Activated CD4-positive, alpha-beta T cell treated with anti-CD3 and anti-CD28 coated beads, Interleukin-2, Interleukin-6, amounts not matched to agents 100 ng/mL and 50 ng/mL, durations not matched to agents 16 hours and 8 hours (primary cell): ENCODE results near the gene SLC25A40.
"Not testable (repeated sequence)": the region's sequence is repeated elsewhere in the genome, so short reads cannot be mapped to it uniquely, and the experiment has no call there.

Experiments
- DNase-seq: peaks from one replicate; pipeline ENCODE4 v3.0.0-alpha.2; 2020

The SLC25A40 gene

DNA sequence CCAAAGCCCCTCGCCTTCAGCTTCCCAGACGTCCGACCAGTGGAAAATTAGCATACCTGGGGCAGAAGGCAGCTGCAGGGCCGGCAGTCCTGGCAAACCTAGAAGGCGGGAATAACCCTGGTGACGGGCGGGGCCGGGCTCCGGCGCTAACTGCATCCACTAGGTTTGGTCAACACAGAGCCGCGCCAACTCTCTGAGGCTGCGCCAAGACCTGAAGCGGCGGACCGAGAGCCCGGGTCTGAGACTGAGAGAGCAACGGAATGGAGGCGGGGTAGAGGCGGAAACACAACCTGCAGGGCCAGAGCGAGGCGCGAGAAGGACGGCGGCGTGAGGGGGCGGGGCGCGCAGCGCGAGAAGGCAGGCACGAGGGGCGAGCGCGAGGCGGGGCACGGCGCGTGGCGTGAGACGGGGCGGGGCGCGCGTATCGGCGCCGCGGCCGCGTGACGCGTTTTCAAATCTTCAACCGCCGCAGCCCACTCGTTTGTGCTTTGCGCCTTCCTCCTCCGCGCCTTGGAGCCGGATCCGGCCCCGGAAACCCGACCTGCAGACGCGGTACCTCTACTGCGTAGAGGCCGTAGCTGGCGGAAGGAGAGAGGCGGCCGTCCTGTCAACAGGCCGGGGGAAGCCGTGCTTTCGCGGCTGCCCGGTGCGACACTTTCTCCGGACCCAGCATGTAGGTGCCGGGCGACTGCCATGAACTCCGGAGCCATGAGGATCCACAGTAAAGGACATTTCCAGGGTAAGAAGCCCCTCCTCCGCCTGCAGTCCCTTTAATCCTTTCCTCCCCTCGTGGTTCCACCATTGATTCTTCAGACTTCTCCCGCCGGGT lies at the start of gene SLC25A40, which contains the start of gene DBF4:
Gene SLC25A40, minus strand, starts transcription at position 321 of the 829 bp plus-strand sequence. CDS start 17,633 bp downstream, outside the sequence.
Gene DBF4, plus strand, starts transcription at position 454 of the 829 bp plus-strand sequence. Its CDS starts 240 bp downstream, at position 694.
- DNase-seq, result peak; percentile 97

- not testable (repeated sequence) for DNase-seq
Measured at GRCh38 chr7:87922759-87923395, 46.7 kb upstream of the SLC25A40 start.

- DNase-seq, result no peak
Measured at GRCh38 chr7:87920578-87920977, 44.4 kb upstream of the SLC25A40 start.

DNA sequence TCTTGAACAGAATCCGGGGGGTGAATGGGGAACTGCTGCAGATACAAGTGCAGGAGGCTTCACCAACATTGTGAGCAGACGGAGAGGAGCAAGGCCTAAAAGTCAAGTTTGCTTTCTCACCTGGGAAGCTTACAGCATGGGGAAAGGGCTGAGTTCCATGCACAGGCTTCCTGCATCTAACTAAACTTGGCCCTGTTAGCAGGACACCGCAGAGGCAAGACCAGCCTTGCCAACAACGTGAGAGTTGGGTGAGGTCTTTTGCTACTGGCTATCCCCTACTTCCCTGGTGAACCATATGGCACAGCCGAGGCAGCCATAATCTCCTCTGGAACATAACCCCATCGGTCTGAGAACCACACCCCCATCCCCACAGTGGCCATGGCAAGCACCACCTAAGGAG lies 43.7 kb upstream of the SLC25A40 start:
- DNase-seq, result no peak

- DNase-seq, result no peak
Measured at GRCh38 chr7:87918740-87919139, 42.6 kb upstream of the SLC25A40 start.

DNA sequence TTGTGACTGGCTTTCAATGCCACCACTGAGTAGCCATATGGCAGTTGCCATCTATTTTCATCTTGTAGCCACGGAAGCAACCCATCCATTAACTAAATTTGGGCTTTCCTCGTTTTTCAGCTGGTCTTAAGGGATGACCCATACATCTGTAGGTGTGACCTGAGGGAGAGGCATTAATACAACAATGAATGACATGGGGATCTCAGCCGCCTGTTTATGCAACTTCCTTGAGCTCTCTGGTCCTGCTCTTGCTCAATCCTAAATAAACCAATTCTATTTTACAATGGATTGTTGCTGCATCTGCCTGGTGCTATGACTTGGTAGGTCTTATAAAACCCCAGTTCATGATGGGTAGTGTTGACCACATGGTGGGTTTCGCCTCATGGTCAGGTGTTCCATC lies 36.0 kb upstream of the SLC25A40 start:
- no peak for DNase-seq

- DNase-seq, result not testable (repeated sequence)
Measured at GRCh38 chr7:87908814-87909213, 32.7 kb upstream of the SLC25A40 start.

- not testable (repeated sequence) for DNase-seq
Measured at GRCh38 chr7:87907136-87907906, 31.2 kb upstream of the SLC25A40 start.

GRCh38 chr7:87899255-87899654 lies 23.1 kb upstream of the SLC25A40 start:
- no peak for DNase-seq

- no peak for DNase-seq
Measured at GRCh38 chr7:87895363-87895762, 19.2 kb upstream of the SLC25A40 start.

GRCh38 chr7:87886875-87887274 lies 10.7 kb upstream of the SLC25A40 start:
- peak; percentile 14 for DNase-seq

- no peak for DNase-seq
Measured at GRCh38 chr7:87885018-87885417, 8.9 kb upstream of the SLC25A40 start.

- DNase-seq, result no peak
Measured at GRCh38 chr7:87882151-87882937, 6.2 kb upstream of the SLC25A40 start.

DNA sequence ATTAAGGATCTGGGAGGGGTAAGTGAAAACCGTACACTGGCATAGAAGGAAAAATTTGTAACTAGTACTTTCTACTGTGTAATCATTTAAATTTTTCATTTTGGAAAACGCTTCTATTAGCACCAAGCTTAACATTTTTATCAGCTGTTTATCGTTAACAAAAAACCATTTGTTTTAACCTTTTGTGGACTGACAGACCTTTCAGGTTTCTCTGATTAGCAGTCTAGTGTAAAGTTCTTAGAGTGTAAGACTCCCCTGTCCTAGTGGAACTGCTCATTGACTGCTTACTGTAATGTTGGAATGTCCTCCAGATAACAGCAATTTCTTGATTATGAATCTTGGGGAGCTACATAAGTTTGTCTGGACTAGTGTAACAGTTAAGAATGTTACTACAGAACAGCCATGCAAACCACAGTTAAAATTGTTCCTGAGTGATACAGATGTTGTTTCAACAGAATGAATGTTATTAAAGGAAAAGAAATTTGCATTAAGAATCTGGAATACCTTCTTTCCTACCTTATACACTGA lies 2.1 kb upstream of the SLC25A40 start:
- DNase-seq, result no peak

DNA sequence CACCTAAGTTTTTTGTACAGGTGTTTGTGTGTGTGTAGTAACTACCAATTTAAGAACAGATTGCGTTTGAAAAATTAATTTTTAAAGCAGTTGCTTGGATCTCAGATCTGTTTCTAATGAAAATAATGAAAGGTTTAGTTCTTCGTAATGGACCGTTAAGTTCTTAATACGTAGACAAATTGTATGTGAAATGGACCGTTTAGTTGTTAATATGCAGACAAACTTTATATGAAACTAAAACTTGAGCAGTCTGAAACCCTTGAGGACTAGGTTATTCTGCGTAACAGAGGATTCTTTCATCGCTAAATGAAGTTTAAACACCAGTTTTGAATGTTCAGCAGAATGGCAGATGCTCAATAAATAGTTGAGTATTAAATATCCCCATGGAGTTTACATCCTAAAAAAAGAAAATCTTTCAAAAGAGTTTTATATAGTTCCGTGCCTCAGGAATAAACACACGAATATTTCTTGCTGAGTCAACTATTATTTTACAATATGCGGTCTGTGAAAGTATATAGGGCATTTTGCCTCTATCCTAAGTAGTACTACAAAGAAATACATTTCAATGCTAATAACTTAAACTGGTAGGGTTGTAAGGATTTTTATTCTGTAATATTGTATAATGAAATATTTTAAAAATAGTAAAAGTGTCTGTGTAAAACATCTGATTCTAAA lies 1.3 kb upstream of the SLC25A40 start:
- DNase-seq, result no peak

GRCh38 chr7:87876869-87877234 lies 692 bp upstream of the SLC25A40 start:
- peak; percentile 60 for DNase-seq

GRCh38 chr7:87875151-87876039 lies 765 bp downstream of the SLC25A40 start:
- DNase-seq, result peak; percentile 10

DNA sequence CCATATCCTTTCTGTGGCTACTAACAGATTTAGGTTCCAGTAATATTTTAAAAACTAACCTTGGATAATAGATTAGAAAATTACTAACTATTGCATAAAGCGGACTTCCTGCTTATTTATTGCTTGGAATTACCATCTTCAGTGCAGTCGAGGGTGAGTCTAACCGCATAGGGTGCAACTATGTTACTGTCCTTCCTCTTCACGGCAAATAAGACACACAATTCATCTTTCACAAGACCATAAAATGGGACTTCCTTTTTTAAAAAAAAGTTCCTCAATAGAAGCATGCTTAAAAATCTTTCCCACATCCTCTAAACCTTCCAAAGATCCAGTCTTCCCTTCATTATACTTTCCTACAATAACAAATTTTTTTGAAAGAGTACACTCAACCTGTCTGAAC lies 2.1 kb downstream of the SLC25A40 start:
- DNase-seq, result no peak

DNA sequence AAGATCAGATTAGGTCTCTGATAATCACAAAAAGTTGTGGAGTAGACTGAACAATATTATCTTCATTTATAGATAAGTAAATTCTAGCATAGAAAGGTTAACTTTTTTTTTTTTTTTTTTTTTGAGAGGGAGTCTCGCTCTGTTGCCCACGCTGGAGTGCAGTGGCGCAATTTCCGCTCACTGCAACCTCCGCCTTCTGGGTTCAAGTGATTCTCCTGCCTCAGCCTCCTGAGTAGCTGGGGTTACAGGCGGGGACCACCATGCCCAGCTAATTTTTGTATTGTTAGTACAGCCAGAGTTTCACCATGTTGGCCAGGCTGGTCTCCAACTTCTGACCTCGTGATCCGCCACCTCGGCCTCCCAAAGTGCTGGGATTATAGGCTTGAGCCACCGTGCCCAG lies 2.8 kb downstream of the SLC25A40 start:
- DNase-seq, result not testable (repeated sequence)

- DNase-seq, result no peak
Measured at GRCh38 chr7:87872346-87872745, 3.8 kb downstream of the SLC25A40 start.

- DNase-seq, result no peak
Measured at GRCh38 chr7:87870471-87870870, 5.7 kb downstream of the SLC25A40 start.
